SK-N-SH (cell line): Measurements from ENCODE around the gene NTSR1. TPM values are rescaled to one million over a fixed set of nuclear protein-coding genes. Genes with fewer than 3 reads are reported as not detected.

ENCODE experiments used
- CTCF ChIA-PET: fragments of 300-600, 350-600 bp; formaldehyde crosslinking; extraction: SDS; loops from one replicate; lab custom pipeline; 2021; lab: Yijun Ruan, JAX
- POLR2A ChIA-PET: fragments of 350-600 bp; sonication (Branson Sonifier 250); formaldehyde crosslinking; extraction: SDS; loops from one replicate; lab custom pipeline; 2020; ENCODE audit warnings: antibody characterized with exemption, inconsistent platforms; lab: Yijun Ruan, JAX
- DNase-seq: peaks from one replicate; pipeline ENCODE4 v3.0.0; 2012
- H2AFZ ChIP-seq: fragments of 200-600 bp; sonication (generic); 2 replicates; pipeline ENCODE4 v1.8.1; 2016; ENCODE audit warnings: antibody characterized with exemption, mild to moderate bottlenecking, low read depth
- H3F3A ChIP-seq: fragments of 200-600 bp; sonication (generic); replicated peaks from 2 replicates; pipeline ENCODE3; 2016; ENCODE audit warnings: antibody characterized with exemption, mild to moderate bottlenecking; ENCODE audit not compliant: insufficient read depth
- H3K27ac ChIP-seq, 2 experiments: fragments of 200-500 bp in 1 of 2; fragments of 200-600 bp in 1 of 2; sonication (Bioruptor generic) in 1 of 2; sonication (generic), shearing (Covaris generic) in 1 of 2; 2 replicates each; pipeline versions ENCODE4 v1.5.1 to v1.6.1; 2014 to 2016; ENCODE audit warnings: low read depth in 2 of 2, inconsistent platforms in 1 of 2, low read length in 1 of 2, mild to moderate bottlenecking in 1 of 2, mixed read lengths in 1 of 2
- H3K27me3 ChIP-seq: fragments of 200-600 bp; sonication (generic), shearing (Covaris generic); 2 replicates; pipeline ENCODE4 v1.6.1; 2016; ENCODE audit warnings: mixed run types; ENCODE audit not compliant: insufficient read depth
- H3K36me3 ChIP-seq, 2 experiments: fragments of 200-500 bp in 1 of 2; fragments of 200-600 bp in 1 of 2; sonication (Bioruptor generic) in 1 of 2; sonication (generic) in 1 of 2; replicated peaks in 1 of 2; 2 replicates each; pipeline versions ENCODE3 to v1.5.1; 2014 to 2016; ENCODE audit warnings: low read length in 1 of 2, mild to moderate bottlenecking in 1 of 2; ENCODE audit not compliant: insufficient read depth in 2 of 2, control insufficient read depth in 1 of 2
- H3K4me1 ChIP-seq, 2 experiments: fragments of 200-500 bp in 1 of 2; fragments of 200-600 bp in 1 of 2; sonication (Bioruptor generic) in 1 of 2; sonication (generic), shearing (Covaris generic) in 1 of 2; 2 replicates each; pipeline versions ENCODE4 v1.5.1 to v1.6.1; 2014 to 2016; ENCODE audit warnings: low read depth in 1 of 2, low read length in 1 of 2, mixed run types in 1 of 2; ENCODE audit not compliant: insufficient read depth in 2 of 2, control insufficient read depth in 1 of 2
- H3K4me2 ChIP-seq: fragments of 200-600 bp; sonication (generic), shearing (Covaris generic); 2 replicates; pipeline ENCODE4 v1.6.1; 2017; ENCODE audit warnings: mixed run types
- H3K4me3 ChIP-seq, 2 experiments: fragments of 200-500 bp in 1 of 2; fragments of 200-600 bp in 1 of 2; sonication (Bioruptor generic) in 1 of 2; sonication (generic), shearing (Covaris generic) in 1 of 2; 2 replicates each; pipeline versions ENCODE4 v1.5.1 to v1.8.1; 2014 to 2016; ENCODE audit warnings: low read depth in 2 of 2, inconsistent platforms in 1 of 2, low read length in 1 of 2, mild to moderate bottlenecking in 1 of 2, mixed read lengths in 1 of 2, moderate library complexity in 1 of 2
- H3K79me2 ChIP-seq: fragments of 200-600 bp; sonication (generic); 2 replicates; pipeline ENCODE4 v1.8.1; 2017; ENCODE audit warnings: mild to moderate bottlenecking; ENCODE audit not compliant: insufficient read depth
- H3K9ac ChIP-seq: fragments of 200-600 bp; sonication (generic); 2 replicates; pipeline ENCODE4 v1.6.1; 2017; ENCODE audit warnings: mixed run types
- H3K9me2 ChIP-seq: fragments of 200-600 bp; sonication (generic); 2 replicates; pipeline ENCODE4 v1.6.1; 2017; ENCODE audit warnings: mixed run types
- H3K9me3 ChIP-seq: fragments of 200-600 bp; sonication (generic); 2 replicates; pipeline ENCODE4 v1.6.1; 2017; ENCODE audit warnings: mixed run types, mild to moderate bottlenecking, moderate library complexity
- H4K20me1 ChIP-seq: fragments of 200-600 bp; sonication (generic); 2 replicates; pipeline ENCODE4 v1.6.1; 2017; ENCODE audit warnings: mild to moderate bottlenecking, mixed run types; ENCODE audit not compliant: insufficient read depth
- CTCF ChIP-seq: fragments of 200-600 bp; sonication (generic); IDR thresholded peaks from 2 replicates; pipeline ENCODE4 v1.6.1; 2017; ENCODE audit warnings: antibody characterized with exemption, mild to moderate bottlenecking, moderate library complexity
- EZH2phosphoT487 ChIP-seq: fragments of 200-600 bp; sonication (generic); IDR thresholded peaks from 2 replicates; pipeline ENCODE4 v1.6.1; 2017; ENCODE audit warnings: low read depth, mixed run types, mild to moderate bottlenecking, antibody characterized with exemption, moderate library complexity, borderline replicate concordance
- FOXM1 ChIP-seq: IDR thresholded peaks from 2 replicates; pipeline ENCODE4 v1.4.0; 2012; ENCODE audit warnings: low read depth, mild to moderate bottlenecking
- GABPA ChIP-seq: IDR thresholded peaks from 2 replicates; pipeline ENCODE4 v1.4.0; 2012; ENCODE audit warnings: low read depth, mild to moderate bottlenecking
- GATA2 ChIP-seq: sonication (generic); formaldehyde crosslinking; IDR thresholded peaks from 2 replicates; pipeline ENCODE4 v1.5.0; 2020; ENCODE audit warnings: mild to moderate bottlenecking, missing genetic modification reagents
- JUND ChIP-seq: IDR thresholded peaks from 2 replicates; pipeline ENCODE4 v1.4.0; 2012
- PBX3 ChIP-seq: IDR thresholded peaks from 2 replicates; pipeline ENCODE4; 2012
- REST ChIP-seq: IDR thresholded peaks from 2 replicates; pipeline ENCODE4 v1.6.1; 2012; ENCODE audit warnings: mild to moderate bottlenecking, low read depth, low read length, moderate library complexity
- SMC3 ChIP-seq: IDR thresholded peaks from 2 replicates; pipeline ENCODE4 v1.6.1; 2012; ENCODE audit warnings: low read depth, low read length, improper control_type of control experiment
- YY1 ChIP-seq: IDR thresholded peaks from 2 replicates; pipeline ENCODE4 v1.4.0; 2012; ENCODE audit warnings: low read depth, mild to moderate bottlenecking
- WGBS: methylation state at CpG from one replicate; pipeline ENCODE4 v1.1.6; 2017; ENCODE audit warnings: low lambda C conversion rate; 5-methylcytosine and 5-hydroxymethylcytosine counted together
- polyA plus RNA-seq, 3 experiments: library from polyadenylated mRNA; depleted of rRNA; stranded (reverse); fragments of >200 nt; gene quantifications; 2 replicates each; pipeline ENCODE4 v1.2.3, GENCODE V29; 2012
- TF ChIP-seq, protein P1 (sequence below): fragments of 150-350 bp; IDR thresholded peaks from 2 replicates; pipeline ENCODE4 v1.6.1; 2016; ENCODE audit warnings: mild to moderate bottlenecking, low read depth, low read length
- TF ChIP-seq, protein P2 (sequence below): IDR thresholded peaks from 2 replicates; pipeline ENCODE4 v1.4.0; 2012; ENCODE audit warnings: low read depth, borderline replicate concordance

NTSR1 gene
- polyA plus RNA-seq, 1 of the 3 experiments (the other 2 are of a cell fraction): 8.2 TPM

DNA sequence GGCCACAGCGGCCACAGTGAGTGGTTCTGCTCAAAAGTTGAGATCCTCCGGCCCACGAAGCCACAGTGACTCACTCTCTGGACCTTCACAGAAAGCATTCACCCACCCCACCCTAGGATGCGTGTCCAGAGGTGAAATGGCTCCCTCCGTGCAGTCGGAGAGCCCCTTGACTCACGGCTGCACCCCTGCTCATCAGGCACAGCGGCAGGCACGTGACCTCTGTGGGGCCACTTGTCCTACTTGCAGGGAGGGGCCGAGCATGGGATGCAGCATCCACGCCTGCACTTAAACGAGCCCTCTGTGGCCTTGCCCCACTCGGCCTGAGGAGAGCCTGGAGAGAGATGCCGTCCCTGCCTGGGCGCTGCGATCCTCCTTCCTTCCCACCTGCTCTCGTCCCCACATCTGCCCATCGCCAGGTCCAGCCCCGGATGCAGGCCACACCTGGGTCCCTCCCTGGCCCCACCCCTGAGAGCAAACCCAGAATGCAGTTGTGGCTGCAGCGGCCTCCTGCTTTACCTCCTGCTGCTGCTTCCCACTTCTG, 28.7 kb downstream of the NTSR1 start:
- no peak overlapping the region for H3K27ac ChIP-seq
- no peaks in the 10 kb centered on the region for H3K9me2 ChIP-seq
- H3K9ac ChIP-seq: no peak overlapping the region
- H3F3A ChIP-seq: peaks cover 11% of the 10 kb centered on the region
- H4K20me1 ChIP-seq: no peaks in the 10 kb centered on the region
- no peak overlapping the region for H3K4me2 ChIP-seq
- no peaks in the 10 kb centered on the region for H3K36me3 ChIP-seq
- no peak overlapping the region for H3K4me3 ChIP-seq
- ChIA-PET CTCF (no interaction called here), POLR2A (no interaction called here)
- H3K27me3 ChIP-seq: no peaks in the 10 kb centered on the region
- H3K4me1 ChIP-seq: peaks cover 10 to 30% of the 10 kb centered on the region in 2 experiments; a peak in 3 of 4 replicates
- DNase-seq: no peak
- no peaks in the 10 kb centered on the region for H3K9me3 ChIP-seq
- whole genome bisulfite sequencing: 78% methylated on average over 9 of the region's 20 CpGs
- TF ChIP-seq FOXM1 (no peak), JUND (no peak), GATA2 (no peak), SMC3 (no peak), PBX3 (no peak), YY1 (no peak), EZH2phosphoT487 (no peak), REST (no peak), GABPA (no peak), CTCF (no peak)
- TF ChIP-seq, protein P1, sequence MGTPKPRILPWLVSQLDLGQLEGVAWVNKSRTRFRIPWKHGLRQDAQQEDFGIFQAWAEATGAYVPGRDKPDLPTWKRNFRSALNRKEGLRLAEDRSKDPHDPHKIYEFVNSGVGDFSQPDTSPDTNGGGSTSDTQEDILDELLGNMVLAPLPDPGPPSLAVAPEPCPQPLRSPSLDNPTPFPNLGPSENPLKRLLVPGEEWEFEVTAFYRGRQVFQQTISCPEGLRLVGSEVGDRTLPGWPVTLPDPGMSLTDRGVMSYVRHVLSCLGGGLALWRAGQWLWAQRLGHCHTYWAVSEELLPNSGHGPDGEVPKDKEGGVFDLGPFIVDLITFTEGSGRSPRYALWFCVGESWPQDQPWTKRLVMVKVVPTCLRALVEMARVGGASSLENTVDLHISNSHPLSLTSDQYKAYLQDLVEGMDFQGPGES: no peak
- TF ChIP-seq, protein P2, sequence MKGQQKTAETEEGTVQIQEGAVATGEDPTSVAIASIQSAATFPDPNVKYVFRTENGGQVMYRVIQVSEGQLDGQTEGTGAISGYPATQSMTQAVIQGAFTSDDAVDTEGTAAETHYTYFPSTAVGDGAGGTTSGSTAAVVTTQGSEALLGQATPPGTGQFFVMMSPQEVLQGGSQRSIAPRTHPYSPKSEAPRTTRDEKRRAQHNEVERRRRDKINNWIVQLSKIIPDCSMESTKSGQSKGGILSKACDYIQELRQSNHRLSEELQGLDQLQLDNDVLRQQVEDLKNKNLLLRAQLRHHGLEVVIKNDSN: no peak
- H2AFZ ChIP-seq: no peak overlapping the region
- H3K79me2 ChIP-seq: no peaks in the 10 kb centered on the region
